Activated naive CD4-positive, alpha-beta T cell treated with anti-CD3 and anti-CD28 coated beads for 36 hours (primary cell): ENCODE data around the gene GARIN3. TPM values are rescaled to one million over a fixed set of nuclear protein-coding genes. Genes with fewer than 3 reads are reported as not detected.

Experiments
- CTCF ChIA-PET: fragments of 350-600 bp; sonication (Branson Sonifier 250); formaldehyde crosslinking; loops from one replicate; lab custom pipeline; 2021; ENCODE audit warnings: antibody characterized with exemption; lab: Charles Lee
- DNase-seq: peaks from one replicate; pipeline ENCODE4 v3.0.0-alpha.2; 2020
- H3K27ac Mint-ChIP-seq: one replicate; pipeline ENCODE4 v1.8.0; 2021; ENCODE audit warnings: mild to moderate bottlenecking, mixed read lengths
- H3K27me3 Mint-ChIP-seq: one replicate; pipeline ENCODE4 v1.8.0; 2021; ENCODE audit warnings: low read depth, mixed read lengths
- H3K36me3 Mint-ChIP-seq: one replicate; pipeline ENCODE4 v1.8.0; 2021; ENCODE audit warnings: low read depth, mixed read lengths
- H3K4me1 Mint-ChIP-seq: one replicate; pipeline ENCODE4 v1.8.0; 2021; ENCODE audit warnings: low read depth, mixed read lengths
- H3K4me3 Mint-ChIP-seq: one replicate; pipeline ENCODE4 v1.8.0; 2021; ENCODE audit warnings: mild to moderate bottlenecking, moderate library complexity, mixed read lengths
- H3K9me3 Mint-ChIP-seq: one replicate; pipeline ENCODE4 v1.8.0; 2021; ENCODE audit warnings: mixed read lengths
- intact Hi-C: fragments of 100-400 bp; cut with micrococcal nuclease; formaldehyde crosslinking; loops from one replicate; pipeline ENCODE4 v1.15.1; 2023
- total RNA-seq, 2 experiments: library from RNA; stranded (reverse); gene quantifications; one replicate each; pipeline ENCODE4 v1.2.3, GENCODE V29; 2021

Gene GARIN3
- total RNA-seq, 2 experiments from 2014 or later, result 3.6 to 3.8 TPM

GRCh38 chr5:157164521-157164920 lies 1.5 kb downstream of the GARIN3 start:
- intact Hi-C loops, result no loop called here
- peaks cover 75% of the 10 kb centered on the region for H3K4me1 Mint-ChIP-seq
- CTCF ChIA-PET, result no interaction called here
- H3K4me3 Mint-ChIP-seq, result no peak overlapping the region
- H3K27ac Mint-ChIP-seq, result no peak overlapping the region
- H3K27me3 Mint-ChIP-seq, result no peaks in the 10 kb centered on the region
- no peaks in the 10 kb centered on the region for H3K9me3 Mint-ChIP-seq
- DNase-seq, result no peak
- H3K36me3 Mint-ChIP-seq, result peaks cover 2% of the 10 kb centered on the region

- no peak overlapping the region for H3K27ac Mint-ChIP-seq
- no peak for DNase-seq
- no peaks in the 10 kb centered on the region for H3K9me3 Mint-ChIP-seq
- CTCF ChIA-PET, result interaction anchor here (0.6 to 2.0 kb wide), 5 partner anchors 7 to 49 kb away, joined by 3 to 4 read pairs (median 3); no protein-coding TSS in a partner anchor
- H3K4me3 Mint-ChIP-seq, result no peak overlapping the region
- intact Hi-C loops, result no loop called here
- H3K4me1 Mint-ChIP-seq, result peaks cover 77% of the 10 kb centered on the region
- H3K27me3 Mint-ChIP-seq, result no peaks in the 10 kb centered on the region
- H3K36me3 Mint-ChIP-seq, result no peaks in the 10 kb centered on the region
Observed at GRCh38 chr5:157162919-157163510, 3.0 kb downstream of the GARIN3 start.

GRCh38 chr5:157161996-157162395 lies 4.1 kb downstream of the GARIN3 start:
- intact Hi-C loops, result no loop called here

GRCh38 chr5:157160001-157160400 lies 6.1 kb downstream of the GARIN3 start:
- no peaks in the 10 kb centered on the region for H3K27me3 Mint-ChIP-seq
- H3K36me3 Mint-ChIP-seq, result peaks cover 4% of the 10 kb centered on the region
- CTCF ChIA-PET, result no interaction called here
- H3K9me3 Mint-ChIP-seq, result no peaks in the 10 kb centered on the region
- DNase-seq, result peak; percentile 72
- peaks cover 74% of the 10 kb centered on the region for H3K4me1 Mint-ChIP-seq
- peak overlapping the region; percentile 93 for H3K27ac Mint-ChIP-seq
- peak overlapping the region; percentile 22 for H3K4me3 Mint-ChIP-seq
- intact Hi-C loops, result no loop called here

More at GRCh38 chr5:157161996-157162395, 4.1 kb downstream of the GARIN3 start:
- Mint-ChIP-seq H3K4me3 (no peak overlapping the region), H3K27ac (no peak overlapping the region), H3K36me3 (no peaks in the 10 kb centered on the region), H3K9me3 (no peaks in the 10 kb centered on the region), H3K27me3 (no peaks in the 10 kb centered on the region), H3K4me1 (peaks cover 76% of the 10 kb centered on the region)
- CTCF ChIA-PET, result interaction anchor here (0.9 to 2.0 kb wide), 4 partner anchors 8 to 50 kb away, joined by 3 to 4 read pairs (median 3); no protein-coding TSS in a partner anchor
- DNase-seq, result no peak

- CTCF ChIA-PET, result no interaction called here
Observed at GRCh38 chr5:157159209-157159751, 6.8 kb downstream of the GARIN3 start.

GRCh38 chr5:157157293-157157891 lies 8.7 kb downstream of the GARIN3 start:
- H3K4me1 Mint-ChIP-seq, result peaks cover 87% of the 10 kb centered on the region
- H3K27ac Mint-ChIP-seq, result peak overlapping the region; percentile 74
- no peak overlapping the region for H3K4me3 Mint-ChIP-seq
- intact Hi-C loops, result loop anchor here (5.0 kb wide), 1 partner anchor 445 kb away; no protein-coding TSS in a partner anchor
- no peaks in the 10 kb centered on the region for H3K9me3 Mint-ChIP-seq
- H3K36me3 Mint-ChIP-seq, result peaks cover 4% of the 10 kb centered on the region
- no peak for DNase-seq
- CTCF ChIA-PET, result interaction anchor here (0.6 to 1.7 kb wide), 5 partner anchors 8 to 26 kb away, joined by 3 to 5 read pairs (median 4); no protein-coding TSS in a partner anchor
- H3K27me3 Mint-ChIP-seq, result no peaks in the 10 kb centered on the region

More at GRCh38 chr5:157159209-157159751, 6.8 kb downstream of the GARIN3 start:
- Mint-ChIP-seq H3K9me3 (no peaks in the 10 kb centered on the region), H3K4me3 (peak overlapping the region; percentile 22), H3K27ac (peak overlapping the region; percentile 93), H3K27me3 (no peaks in the 10 kb centered on the region), H3K4me1 (peaks cover 76% of the 10 kb centered on the region), H3K36me3 (peaks cover 4% of the 10 kb centered on the region)
- DNase-seq, result peak; percentile 72
- intact Hi-C loops, result loop anchor here (1.0 to 5.0 kb wide), 3 partner anchors 8 to 443 kb away; no protein-coding TSS in a partner anchor

GRCh38 chr5:157155297-157155696 lies 10.8 kb downstream of the GARIN3 start:
- H3K4me3 Mint-ChIP-seq, result peak overlapping the region; percentile 75
- intact Hi-C loops, result loop anchor here (5.0 kb wide), 1 partner anchor 447 kb away; no protein-coding TSS in a partner anchor
- DNase-seq, result no peak
- peaks cover 4% of the 10 kb centered on the region for H3K36me3 Mint-ChIP-seq
- H3K4me1 Mint-ChIP-seq, result peaks cover 89% of the 10 kb centered on the region
- CTCF ChIA-PET, result interaction anchor here (1.1 to 2.4 kb wide), 4 partner anchors 10 to 27 kb away, joined by 3 to 10 read pairs (median 4); no protein-coding TSS in a partner anchor
- no peaks in the 10 kb centered on the region for H3K27me3 Mint-ChIP-seq
- no peaks in the 10 kb centered on the region for H3K9me3 Mint-ChIP-seq
- peak overlapping the region; percentile 97 for H3K27ac Mint-ChIP-seq

GRCh38 chr5:157150995-157151394 lies 15.1 kb downstream of the GARIN3 start:
- CTCF ChIA-PET, result interaction anchor here (0.5 to 2.9 kb wide), 6 partner anchors 19 to 162 kb away, joined by 3 to 12 read pairs (median 4); no protein-coding TSS in a partner anchor
- H3K4me1 Mint-ChIP-seq, result peaks cover 70% of the 10 kb centered on the region
- peak overlapping the region; percentile 89 for H3K27ac Mint-ChIP-seq
- no peaks in the 10 kb centered on the region for H3K9me3 Mint-ChIP-seq
- intact Hi-C loops, result no loop called here
- DNase-seq, result no peak
- no peaks in the 10 kb centered on the region for H3K36me3 Mint-ChIP-seq
- no peak overlapping the region for H3K4me3 Mint-ChIP-seq
- H3K27me3 Mint-ChIP-seq, result no peaks in the 10 kb centered on the region

GRCh38 chr5:157148734-157149615 lies 17.1 kb downstream of the GARIN3 start:
- H3K4me1 Mint-ChIP-seq, result peaks cover 53% of the 10 kb centered on the region
- DNase-seq, result peak; percentile 93
- CTCF ChIA-PET, result interaction anchor here (0.7 to 3.3 kb wide), 45 partner anchors 8 to 328 kb away, joined by 3 to 20 read pairs (median 5); partner anchors contain the start of gene ITK
- no peaks in the 10 kb centered on the region for H3K9me3 Mint-ChIP-seq
- peak overlapping the region; percentile 81 for H3K27ac Mint-ChIP-seq
- H3K36me3 Mint-ChIP-seq, result no peaks in the 10 kb centered on the region
- H3K4me3 Mint-ChIP-seq, result no peak overlapping the region
- no peaks in the 10 kb centered on the region for H3K27me3 Mint-ChIP-seq
- intact Hi-C loops, result loop anchor here (1.0 to 2.0 kb wide), 5 partner anchors 50 to 179 kb away; no protein-coding TSS in a partner anchor

- peaks cover 38% of the 10 kb centered on the region for H3K36me3 Mint-ChIP-seq
- CTCF ChIA-PET, result interaction anchor here (0.5 to 2.0 kb wide), 6 partner anchors 10 to 587 kb away, joined by 3 to 8 read pairs (median 4); no protein-coding TSS in a partner anchor
- no peaks in the 10 kb centered on the region for H3K27me3 Mint-ChIP-seq
- H3K4me3 Mint-ChIP-seq, result peak overlapping the region; percentile 94
- peak overlapping the region; percentile 98 for H3K27ac Mint-ChIP-seq
- intact Hi-C loops, result loop anchor here (1.0 to 2.0 kb wide), 5 partner anchors 29 to 321 kb away; no protein-coding TSS in a partner anchor
- H3K9me3 Mint-ChIP-seq, result peaks cover 5% of the 10 kb centered on the region
- DNase-seq, result peak; percentile 82
- peaks cover 42% of the 10 kb centered on the region for H3K4me1 Mint-ChIP-seq
Observed at GRCh38 chr5:157143127-157143971, 22.7 kb downstream of the GARIN3 start.
